Skin epidermis (tissue), 12 donors: ENCODE results near the gene SAMHD1.
A peak's percentile ranks its signal among the peaks of the same experiment; 100 is the strongest.
"Not testable (repeated sequence)": the region's sequence is repeated elsewhere in the genome, so short reads cannot be mapped to it uniquely, and the experiment has no call there.

Source experiments
- H3K27ac ChIP-seq, 21 experiments: fragments of 200-600 bp; sonication (generic) in 11 of 21; one replicate each; pipeline ENCODE4 v1.5.0; 2020; ENCODE audit warnings: mild to moderate bottlenecking in 3 of 21, inconsistent platforms in 2 of 21, moderate library complexity in 2 of 21
- H3K4me3 ChIP-seq, 7 experiments: fragments of 200-600 bp; sonication (generic) in 2 of 7; one replicate each; pipeline ENCODE4 v1.5.0; 2020; ENCODE audit warnings: inconsistent platforms in 2 of 7, mild to moderate bottlenecking in 2 of 7, moderate library complexity in 1 of 7

The SAMHD1 gene

DNA sequence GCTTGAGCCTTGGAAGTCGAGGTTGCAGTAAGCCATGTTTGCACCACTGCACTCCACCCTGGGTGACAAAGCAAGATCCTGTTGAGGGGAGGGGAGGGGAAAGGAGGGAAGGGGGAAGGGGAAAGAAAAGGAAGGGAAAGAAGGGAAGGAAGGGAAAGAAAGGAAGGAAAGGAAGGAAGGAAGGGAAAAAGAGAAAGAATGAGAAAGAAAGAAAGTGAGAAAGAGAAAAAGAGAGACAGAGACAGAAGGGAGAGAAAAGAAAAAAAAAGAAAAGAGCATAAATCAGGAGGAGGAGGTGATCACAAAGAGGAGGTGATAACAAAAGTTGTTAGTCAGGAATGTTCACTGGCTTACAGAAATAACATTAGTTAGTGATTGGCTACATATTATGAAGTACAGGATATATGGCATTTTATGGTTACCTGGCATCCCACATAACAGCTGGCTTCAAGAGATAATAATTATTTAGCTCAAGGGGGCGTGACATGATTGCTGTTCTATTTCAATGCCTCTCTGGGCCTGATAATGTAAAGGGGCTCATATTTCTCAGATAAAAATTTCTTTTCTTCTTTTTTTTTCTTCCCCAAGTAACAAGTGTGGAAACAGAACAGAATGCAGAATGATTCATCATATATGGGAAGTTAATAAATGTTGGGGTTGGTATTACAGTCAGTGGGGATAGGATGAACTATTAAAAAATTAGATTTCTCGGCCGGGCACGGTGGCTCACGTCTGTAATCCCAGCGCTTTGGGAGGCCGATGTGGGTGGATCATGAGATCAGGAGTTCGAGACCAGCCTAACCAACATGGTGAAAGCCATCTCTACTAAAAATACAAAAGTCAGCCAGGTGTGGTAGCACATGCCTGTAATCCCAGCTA lies 27.1 kb downstream of the SAMHD1 start:
- Histone ChIP-seq H3K4me3 (no peak overlapping the region), H3K27ac (peak overlapping the region in 1 of 21 experiments; percentile 27)

DNA sequence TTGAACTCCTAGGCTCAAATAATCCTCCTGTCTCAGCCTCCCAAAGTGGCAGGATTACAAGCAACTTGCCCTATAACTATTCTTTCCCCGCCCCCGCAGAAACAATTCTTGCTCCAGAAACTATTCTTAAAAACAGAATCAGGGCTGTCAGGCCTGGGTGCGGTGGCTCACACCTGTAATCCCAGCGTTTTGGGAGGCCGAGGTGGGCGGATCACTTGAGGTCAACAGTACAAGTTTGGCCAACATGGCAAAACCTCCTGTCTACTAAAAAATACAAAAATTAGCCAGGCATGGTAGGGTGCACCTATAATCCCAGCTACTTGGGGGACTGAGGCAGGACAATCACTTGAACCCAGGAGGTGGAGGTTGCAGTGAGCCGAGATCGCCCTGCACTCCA lies 31.2 kb downstream of the SAMHD1 start:
- H3K27ac ChIP-seq: peak overlapping the region in 2 of 21 experiments; percentile 5 to 9

DNA sequence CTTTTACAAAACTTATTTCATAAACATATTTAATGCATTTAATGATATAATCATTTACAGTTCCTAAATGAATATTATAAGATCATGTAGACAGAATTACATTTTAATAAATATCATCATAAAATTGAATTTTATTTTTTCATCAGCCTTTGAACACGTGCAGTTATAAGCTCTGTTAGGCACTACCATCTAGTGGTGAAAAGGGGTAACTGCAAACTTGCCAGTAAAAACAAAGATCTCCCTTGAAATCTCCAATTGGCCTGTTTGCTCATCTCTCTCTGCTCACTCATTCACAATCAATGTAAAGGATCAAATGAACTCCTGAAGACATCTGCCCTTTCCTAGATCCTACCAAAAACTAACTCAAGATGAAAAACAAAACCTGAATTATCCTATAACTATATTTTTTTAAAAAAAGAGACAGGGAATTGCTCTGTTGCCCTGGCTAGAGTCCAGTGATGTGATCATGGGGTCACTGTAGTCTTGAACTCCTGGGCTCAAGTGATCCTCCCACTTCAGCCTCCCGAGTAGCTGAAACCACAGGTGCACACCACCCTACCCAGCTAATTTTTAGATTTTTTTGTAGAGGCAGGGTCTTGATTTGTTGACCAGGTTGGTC lies 31.7 kb downstream of the SAMHD1 start:
- Histone ChIP-seq H3K27ac (peak overlapping the region in 2 of 21 experiments; percentile 5 to 9), H3K4me3 (no peak overlapping the region)

More for the DNA sequence above, 31.2 kb downstream of the SAMHD1 start:
- H3K4me3 ChIP-seq: no peak overlapping the region

DNA sequence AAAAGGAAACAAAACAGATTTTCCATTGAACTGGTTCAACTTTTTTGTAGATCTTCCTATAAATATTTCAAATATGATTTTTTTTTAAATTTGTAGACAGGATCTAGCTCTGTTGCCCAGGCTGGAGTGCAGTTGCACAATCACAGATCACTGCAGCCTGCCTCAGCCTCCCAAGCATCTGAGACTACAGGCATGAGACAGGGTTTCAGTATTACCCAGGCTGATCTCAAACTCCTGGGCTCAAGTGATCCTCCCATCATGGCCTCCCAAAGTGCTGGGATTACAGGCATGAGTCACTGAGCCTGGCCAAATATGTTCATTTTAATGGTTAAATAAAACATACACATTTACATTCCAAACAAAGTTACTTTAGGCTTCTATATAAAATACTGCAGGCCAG lies 33.6 kb downstream of the SAMHD1 start:
- no peak overlapping the region for H3K27ac ChIP-seq
- no peak overlapping the region for H3K4me3 ChIP-seq

DNA sequence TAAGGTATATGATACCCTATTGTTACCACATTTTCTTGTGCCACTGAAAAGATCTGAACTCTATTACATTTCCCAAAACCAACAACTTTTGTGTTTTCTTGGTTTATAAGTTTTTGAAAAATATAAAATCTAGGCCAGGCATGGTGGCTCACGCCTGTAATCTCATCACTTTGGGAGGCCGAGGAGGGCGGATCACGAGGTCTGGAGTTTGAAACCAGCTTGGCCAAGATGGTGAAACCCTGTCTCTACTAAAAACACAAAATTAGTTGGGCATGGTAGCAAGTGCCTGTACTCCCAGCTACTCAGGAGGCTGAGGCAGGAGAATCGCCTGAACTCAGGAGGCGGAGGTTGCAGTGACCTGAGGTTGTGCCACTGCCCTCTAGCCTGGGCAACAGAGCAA lies 34.3 kb downstream of the SAMHD1 start:
- Histone ChIP-seq H3K27ac (no peak overlapping the region), H3K4me3 (no peak overlapping the region)

DNA sequence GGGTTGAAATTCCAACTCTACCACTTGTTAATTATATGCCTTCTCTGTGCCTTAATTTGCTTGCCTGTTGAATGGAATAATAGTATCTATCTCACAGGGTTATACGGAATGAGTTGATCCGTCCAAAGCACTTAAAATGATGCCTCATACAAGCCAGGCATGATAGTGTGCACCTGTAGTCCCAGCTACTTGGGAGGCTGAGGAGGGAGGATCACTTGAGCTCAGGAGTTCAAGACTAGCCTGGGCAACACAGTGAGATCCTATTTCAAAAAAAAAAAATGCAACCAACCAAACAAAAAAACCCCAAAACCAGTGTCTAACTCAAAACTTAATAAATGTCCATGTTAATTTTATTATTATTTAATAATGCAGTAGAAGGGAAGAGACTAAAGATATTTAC lies 35.3 kb downstream of the SAMHD1 start:
- Histone ChIP-seq H3K27ac (no peak overlapping the region), H3K4me3 (no peak overlapping the region)

DNA sequence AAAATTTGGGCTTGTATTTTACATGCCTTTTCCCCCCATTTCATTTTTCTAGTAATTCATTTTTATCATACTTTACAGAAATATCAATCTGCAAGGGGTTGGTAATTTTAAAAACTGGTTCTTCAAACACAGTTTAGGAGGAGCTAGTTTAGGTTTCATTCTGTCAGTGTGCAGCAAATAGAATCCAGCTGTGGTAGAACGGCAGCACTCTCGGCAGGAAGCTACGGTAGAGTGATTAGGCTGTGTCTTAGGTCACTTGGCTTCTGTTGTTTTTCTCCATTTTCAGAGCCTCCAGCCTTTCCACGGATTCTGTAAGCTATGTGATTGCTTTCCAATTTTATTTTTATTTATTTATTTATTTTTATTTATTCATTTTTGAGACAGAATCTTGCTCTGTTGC lies 42.9 kb downstream of the SAMHD1 start:
- Histone ChIP-seq H3K4me3 (no peak overlapping the region), H3K27ac (no peak overlapping the region)

DNA sequence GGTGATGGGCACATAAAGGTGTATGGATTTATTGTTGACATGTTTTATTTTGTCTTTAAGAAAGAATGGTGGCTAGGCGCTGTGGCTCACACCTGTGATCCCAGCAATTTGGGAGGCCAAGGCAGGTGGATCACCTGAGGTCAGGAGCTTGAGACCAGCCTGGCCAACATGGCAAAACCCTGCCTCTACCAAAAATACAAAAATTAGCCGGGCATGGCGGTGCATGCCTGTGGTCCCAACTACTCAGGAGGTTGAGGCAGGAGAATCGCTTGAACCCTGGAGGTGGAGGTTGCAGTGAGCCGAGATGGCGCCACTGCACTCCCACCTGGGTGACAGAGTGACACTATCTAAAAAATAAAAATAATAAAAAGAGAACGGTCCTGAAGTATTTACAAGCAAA lies 45.4 kb downstream of the SAMHD1 start:
- H3K4me3 ChIP-seq, H3K27ac ChIP-seq: not testable (repeated sequence)

DNA sequence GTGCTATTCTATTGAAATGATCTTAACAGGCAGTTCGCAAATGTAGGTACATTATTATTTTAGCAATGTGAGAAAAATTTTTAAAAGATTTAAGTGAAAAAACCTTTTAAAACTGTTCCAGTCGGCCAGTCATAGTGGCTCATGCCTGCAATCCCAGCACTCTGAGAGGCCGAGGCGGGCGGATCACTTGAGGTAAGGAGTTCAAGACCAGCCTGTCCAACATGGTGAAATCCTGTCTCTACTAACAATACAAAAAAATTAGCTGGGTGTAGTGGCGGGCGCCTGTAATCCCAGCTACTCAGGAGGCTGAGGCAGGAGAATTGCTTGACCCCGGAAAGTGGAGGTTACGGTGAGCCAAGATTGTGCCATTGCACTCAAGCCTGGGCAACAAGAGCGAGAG lies 45.9 kb downstream of the SAMHD1 start:
- H3K4me3 ChIP-seq, H3K27ac ChIP-seq: not testable (repeated sequence)

DNA sequence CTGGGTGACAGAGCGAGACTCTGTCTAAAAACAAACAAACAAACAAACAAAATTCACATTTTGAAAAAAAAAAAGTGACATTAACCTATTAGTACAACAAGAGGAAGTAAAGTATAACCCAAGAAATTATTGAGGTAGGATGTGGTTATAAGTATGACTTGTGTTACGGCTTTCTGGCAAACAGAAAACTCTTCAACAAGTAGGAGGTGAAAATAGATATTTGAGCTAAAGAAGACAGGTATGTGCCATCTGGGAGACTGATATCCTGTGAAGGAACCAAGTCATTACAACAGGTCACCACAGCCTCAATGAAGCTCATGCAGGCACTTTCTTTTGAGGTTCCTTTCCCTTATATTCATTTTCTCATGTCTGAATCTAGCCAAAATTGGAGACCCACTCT lies 46.8 kb downstream of the SAMHD1 start:
- H3K27ac ChIP-seq: no peak overlapping the region
- no peak overlapping the region for H3K4me3 ChIP-seq

DNA sequence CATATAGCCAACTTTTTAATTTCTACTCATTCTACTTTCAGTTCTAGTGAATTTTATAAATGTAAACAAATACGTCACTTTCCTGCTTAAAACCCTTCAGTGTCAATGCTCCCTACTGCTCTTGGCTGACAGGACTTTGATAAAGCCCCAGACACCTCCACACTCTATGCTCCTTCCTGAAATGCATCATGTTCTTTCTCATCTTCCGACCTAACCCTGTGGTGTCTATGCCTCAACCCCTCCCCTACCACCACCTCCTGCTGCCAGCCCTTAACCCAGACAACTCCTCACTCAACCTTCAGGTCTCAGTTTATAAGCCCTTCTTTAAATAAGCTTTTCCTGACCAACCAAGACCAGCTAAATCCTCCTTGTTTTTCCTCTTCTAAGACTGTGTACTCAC lies 56.5 kb downstream of the SAMHD1 start:
- Histone ChIP-seq H3K27ac (no peak overlapping the region), H3K4me3 (no peak overlapping the region)

DNA sequence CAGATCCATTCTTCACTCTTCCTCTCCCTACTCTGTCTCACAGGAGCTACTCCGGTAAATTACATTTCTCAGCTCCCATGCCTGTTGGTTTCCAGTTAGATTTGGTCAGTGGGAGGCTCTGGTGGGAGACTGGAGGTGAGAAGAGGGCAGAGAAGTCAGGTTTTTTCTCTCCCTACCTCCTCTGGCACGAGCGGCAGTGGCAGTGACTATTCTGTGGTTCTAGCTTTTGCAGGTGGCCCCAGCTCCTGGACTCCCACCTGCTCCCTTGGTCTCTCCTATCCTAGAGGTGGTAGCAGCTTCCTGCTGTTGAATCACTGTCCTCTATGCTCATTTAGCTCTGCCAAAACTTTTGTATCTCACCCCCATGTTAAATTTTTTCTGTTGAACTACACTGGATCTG lies 57.7 kb downstream of the SAMHD1 start:
- H3K4me3 ChIP-seq: no peak overlapping the region
- no peak overlapping the region for H3K27ac ChIP-seq

DNA sequence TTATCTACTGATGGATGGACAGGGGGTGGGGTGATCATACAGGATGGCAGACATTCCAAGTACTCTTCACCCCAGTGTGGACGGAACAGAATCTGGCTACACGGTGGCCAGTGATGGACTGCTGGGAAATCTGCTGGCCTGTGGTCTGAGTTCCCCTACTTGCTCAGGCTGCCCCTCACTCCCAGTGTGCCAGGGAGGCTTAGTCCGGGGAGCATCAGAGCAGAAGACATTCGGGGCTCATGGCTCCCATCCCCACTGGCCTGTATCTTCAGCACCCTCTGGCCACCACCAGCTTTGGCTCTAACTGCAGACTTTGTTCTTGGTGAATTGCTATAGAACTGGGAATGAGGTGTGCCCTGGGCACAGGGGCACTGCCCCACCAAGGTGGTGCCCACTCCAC lies 60.3 kb downstream of the SAMHD1 start:
- H3K4me3 ChIP-seq: no peak overlapping the region
- no peak overlapping the region for H3K27ac ChIP-seq

DNA sequence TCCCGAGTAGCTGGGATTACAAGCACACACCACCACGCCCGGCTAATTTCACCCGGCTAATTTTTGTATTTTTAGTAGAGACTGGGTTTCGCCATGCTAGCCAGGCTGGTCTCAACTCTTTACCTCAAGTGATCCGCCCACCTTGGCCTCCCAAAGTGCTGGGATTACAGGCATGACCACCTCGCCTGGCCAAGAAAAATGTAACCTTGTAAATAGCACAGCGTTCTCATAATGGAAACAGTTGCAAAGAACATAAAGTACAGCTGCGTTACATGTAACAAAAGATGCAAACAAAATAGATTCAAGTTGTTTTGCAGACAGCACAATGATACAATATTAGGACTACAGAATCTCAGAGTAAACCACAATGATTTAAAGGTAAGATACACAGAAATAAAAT lies 60.9 kb downstream of the SAMHD1 start:
- Histone ChIP-seq H3K27ac (no peak overlapping the region), H3K4me3 (no peak overlapping the region)

DNA sequence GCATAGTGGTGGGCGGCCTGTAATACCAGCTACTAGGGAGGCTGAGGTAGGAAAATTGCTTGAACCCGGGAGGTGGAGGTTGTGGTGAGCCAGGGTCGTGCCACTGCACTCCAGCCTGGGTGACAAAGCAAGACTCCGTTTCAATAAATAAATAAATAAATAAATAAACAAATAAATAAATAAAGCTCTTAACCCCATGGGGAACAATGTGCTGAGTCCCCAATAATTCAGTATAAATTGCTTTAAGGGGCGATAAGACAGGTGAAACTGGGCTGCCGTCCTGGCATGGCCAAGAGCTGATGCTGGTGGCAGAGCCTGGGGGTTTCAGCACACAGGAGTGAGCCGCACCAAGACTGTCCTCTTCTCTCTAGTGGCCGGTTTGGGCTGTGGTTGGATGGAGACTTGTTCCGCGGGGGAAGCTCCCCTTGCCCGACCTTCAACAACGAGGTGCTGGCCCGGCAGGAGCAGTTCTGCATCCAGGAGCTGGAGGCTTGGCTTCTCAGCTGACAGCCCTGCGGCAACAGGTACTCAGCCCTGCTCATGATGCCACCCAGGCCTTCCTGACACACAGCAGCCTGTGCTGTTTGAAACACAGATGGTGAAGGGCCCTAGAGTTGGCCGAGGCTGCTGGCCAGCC lies 62.5 kb downstream of the SAMHD1 start:
- H3K27ac ChIP-seq: no peak overlapping the region
- no peak overlapping the region for H3K4me3 ChIP-seq

DNA sequence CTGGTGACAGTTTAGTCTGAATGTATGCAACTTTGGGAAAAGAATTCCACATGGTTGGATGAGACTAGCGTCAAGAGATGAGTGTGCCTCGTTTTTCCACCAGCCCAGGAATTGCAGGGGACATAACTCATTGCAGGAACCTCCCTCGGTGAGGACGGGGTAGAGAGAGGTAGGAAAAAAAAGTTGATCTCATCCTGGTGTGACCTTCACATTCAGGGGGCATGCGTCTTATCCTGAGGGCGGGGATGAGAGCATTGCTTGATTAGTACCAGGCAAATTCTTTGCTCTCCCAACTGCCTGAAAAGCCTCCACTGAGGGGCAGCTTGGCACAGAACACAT lies 63.8 kb downstream of the SAMHD1 start:
- Histone ChIP-seq H3K27ac (peak overlapping the region in 4 of 21 experiments; percentile 1 to 9 (median 8)), H3K4me3 (no peak overlapping the region)

DNA sequence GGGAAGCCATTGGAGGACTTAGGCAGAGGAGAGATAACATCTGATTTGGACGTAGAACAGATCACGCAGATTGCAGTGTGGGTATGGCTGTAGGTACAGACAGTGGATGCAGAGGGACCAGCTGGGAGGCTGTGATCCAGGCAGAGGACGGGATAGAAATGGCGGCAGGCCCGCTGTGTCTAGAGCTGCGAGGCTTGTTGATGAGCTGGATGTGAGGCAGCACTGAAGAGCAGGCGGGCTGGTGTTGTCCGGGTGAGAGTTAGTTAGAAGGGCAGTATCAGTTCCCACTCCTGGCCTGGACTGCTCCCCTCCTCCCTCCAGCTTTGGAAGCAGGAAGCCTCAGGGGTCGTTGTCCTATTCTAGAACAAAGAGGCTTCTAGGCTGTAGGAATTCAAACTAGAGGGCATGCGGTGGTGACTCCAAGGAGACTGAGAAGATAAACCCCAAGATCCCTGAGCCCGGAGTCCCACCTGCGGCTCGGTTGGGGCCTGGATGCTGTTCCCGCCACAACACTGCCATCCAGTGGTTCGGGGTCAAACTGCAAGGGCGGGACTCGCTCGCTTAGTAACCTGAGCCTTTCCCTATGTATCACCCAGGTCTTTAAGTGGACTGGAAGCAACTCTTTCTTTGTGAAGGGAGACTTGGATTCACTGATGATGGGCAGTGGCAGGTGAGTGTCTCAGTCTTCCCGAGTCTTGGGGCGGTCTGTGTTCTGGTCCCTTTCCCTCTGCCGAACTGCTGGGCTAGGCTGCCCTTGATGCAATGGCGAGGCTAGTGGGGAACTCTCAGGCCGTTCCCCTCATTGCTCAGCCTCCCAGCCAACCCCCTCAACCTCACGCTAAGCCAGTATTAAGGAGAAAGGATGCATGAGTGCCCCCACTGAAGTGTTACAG lies 64.4 kb downstream of the SAMHD1 start:
- Histone ChIP-seq H3K4me3 (no peak overlapping the region), H3K27ac (peak overlapping the region in 4 of 21 experiments; percentile 1 to 9 (median 8))

DNA sequence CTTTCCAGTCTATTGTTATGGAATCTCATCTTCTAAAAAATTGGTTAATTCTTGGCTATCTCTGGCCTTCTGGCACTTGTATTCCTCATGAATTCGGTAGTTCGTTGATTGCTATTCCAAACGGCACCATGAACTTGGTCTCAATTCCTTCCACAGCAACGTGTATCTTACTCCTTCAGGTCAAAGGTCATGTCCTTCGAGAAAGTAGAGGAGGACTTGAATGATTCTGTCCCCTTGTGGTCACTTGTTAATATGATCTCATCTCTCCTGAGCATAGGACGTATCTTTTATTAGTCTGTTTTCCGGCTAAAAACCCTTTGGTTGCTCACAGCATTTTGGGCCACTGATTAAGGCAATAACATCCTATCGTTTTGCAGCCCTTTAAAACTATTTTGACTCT lies 66.2 kb downstream of the SAMHD1 start:
- H3K4me3 ChIP-seq: no peak overlapping the region
- no peak overlapping the region for H3K27ac ChIP-seq

DNA sequence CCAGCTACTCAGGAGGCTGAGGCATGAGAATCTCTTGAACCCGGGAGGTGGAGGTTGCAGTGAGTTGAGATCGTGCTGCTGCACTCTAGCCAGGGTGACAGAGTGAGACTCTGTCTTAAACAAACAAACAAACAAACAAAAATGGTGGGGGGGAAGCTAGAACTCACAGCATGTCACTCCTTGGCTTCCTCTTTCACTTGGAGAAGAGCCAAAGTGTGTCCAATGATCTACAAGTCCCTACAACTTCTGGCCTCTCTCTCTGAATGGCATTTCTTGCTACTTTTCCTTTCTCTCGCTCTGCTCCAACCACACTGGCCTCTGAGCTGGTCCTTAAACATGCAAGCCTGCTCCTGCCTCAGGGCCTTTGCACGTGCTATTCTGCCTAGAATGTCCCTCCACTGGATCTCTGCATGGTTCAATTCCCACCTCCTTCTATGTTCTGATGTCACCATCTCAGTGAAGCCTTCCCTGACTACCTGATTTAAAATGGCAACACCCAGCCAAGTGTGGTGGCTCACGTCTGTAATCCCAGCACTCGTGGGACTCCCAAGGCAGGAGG lies 67.5 kb downstream of the SAMHD1 start:
- Histone ChIP-seq H3K27ac (no peak overlapping the region), H3K4me3 (no peak overlapping the region)

DNA sequence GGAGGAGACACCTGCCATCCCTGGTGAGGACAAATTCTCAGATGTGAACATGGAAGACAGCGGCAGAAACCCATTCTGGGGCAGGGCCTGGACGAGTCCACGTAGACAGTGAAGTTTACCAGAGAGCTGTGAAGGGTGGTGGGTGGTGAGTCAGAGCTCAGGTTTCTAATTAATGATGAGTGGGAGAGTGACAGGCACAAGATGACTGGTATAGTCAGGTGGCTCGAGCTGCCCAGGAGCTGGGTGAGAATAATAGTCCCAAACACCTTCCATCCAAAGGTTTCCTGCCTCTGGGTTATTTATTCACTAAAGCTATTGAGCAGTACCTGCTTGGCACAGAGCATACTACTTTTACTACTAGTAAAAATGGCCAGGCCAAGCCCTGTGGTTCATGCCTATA lies 69.6 kb downstream of the SAMHD1 start:
- Histone ChIP-seq H3K4me3 (no peak overlapping the region), H3K27ac (no peak overlapping the region)
